HG03060 (cell line): ENCODE data around the gene IDUA.

Experiments
- ATAC-seq: cut with Tn5 transposase; IDR thresholded peaks from one replicate; pipeline ENCODE4 v1.9.1; 2021; ENCODE audit warnings: low read depth, moderate number of reproducible peaks; ENCODE audit not compliant: unreplicated experiment

Gene IDUA

GRCh38 chr4:985123-985830, 1.6 kb upstream of the IDUA start:
- no peak for ATAC-seq

GRCh38 chr4:986428-986878, 391 bp upstream of the IDUA start:
- ATAC-seq, result no peak

- no peak for ATAC-seq
Measured at GRCh38 chr4:987624-988513, 1.0 kb downstream of the IDUA start.

- ATAC-seq, result no peak
Measured at GRCh38 chr4:988726-989721, 2.2 kb downstream of the IDUA start.

GRCh38 chr4:989722-990471, 3.1 kb downstream of the IDUA start:
- no peak for ATAC-seq

GRCh38 chr4:990746-991367, 4.0 kb downstream of the IDUA start:
- no peak for ATAC-seq

- no peak for ATAC-seq
Measured at GRCh38 chr4:991451-992296, 4.8 kb downstream of the IDUA start.

- no peak for ATAC-seq
Measured at GRCh38 chr4:992297-993110, 5.7 kb downstream of the IDUA start.

- no peak for ATAC-seq
Measured at GRCh38 chr4:993111-994029, 6.5 kb downstream of the IDUA start, which contains the start of gene SLC26A1. Gene SLC26A1 (minus strand): TSS chr4:993404. CDS start chr4:991703, 1,701 bp downstream.

- ATAC-seq, result no peak
Measured at GRCh38 chr4:995311-996026, 8.6 kb downstream of the IDUA start.

- no peak for ATAC-seq
Measured at GRCh38 chr4:996030-996996, 9.5 kb downstream of the IDUA start.

- ATAC-seq, result no peak
Measured at GRCh38 chr4:996997-997374, 10.1 kb downstream of the IDUA start.

GRCh38 chr4:997375-998071, 10.7 kb downstream of the IDUA start:
- ATAC-seq, result no peak

GRCh38 chr4:998096-998691, 11.3 kb downstream of the IDUA start:
- ATAC-seq, result no peak
